Astrocyte (in vitro differentiated cells and primary cell): ENCODE measurements around the gene HOMEZ. TPM values are rescaled to one million over a fixed set of nuclear protein-coding genes. Genes with fewer than 3 reads are reported as not detected.

Experiments used
- DNase-seq: peaks from one replicate; pipeline ENCODE4 v3.0.0-alpha.2; 2010; ENCODE audit warnings: low read depth
- FAIRE-seq: peaks from 2 replicates; lab custom pipeline; 2011; peaks lifted over from hg19 to GRCh38; lab: Jason Lieb, UNC
- H2AFZ ChIP-seq: 2 replicates; pipeline ENCODE4 v1.6.0; 2012; ENCODE audit warnings: low read depth, low read length, inconsistent platforms
- H3K27ac ChIP-seq: 2 replicates; pipeline ENCODE4 v1.5.1; 2011; ENCODE audit warnings: low read depth, low read length, inconsistent platforms
- H3K27me3 ChIP-seq: 2 replicates; pipeline ENCODE4 v1.6.0; 2011; ENCODE audit warnings: low read length, inconsistent platforms; ENCODE audit not compliant: insufficient read depth
- H3K36me3 ChIP-seq: 2 replicates; pipeline ENCODE4 v1.5.1; 2011; ENCODE audit warnings: low read length, inconsistent platforms; ENCODE audit not compliant: insufficient read depth
- H3K4me1 ChIP-seq: 2 replicates; pipeline ENCODE4 v1.5.1; 2011; ENCODE audit warnings: low read length, inconsistent platforms; ENCODE audit not compliant: insufficient read depth
- H3K4me2 ChIP-seq: 2 replicates; pipeline ENCODE4 v1.6.0; 2012; ENCODE audit warnings: low read length, inconsistent platforms
- H3K4me3 ChIP-seq: 2 replicates; pipeline ENCODE4 v1.5.1; 2011; ENCODE audit warnings: low read depth, mild to moderate bottlenecking, low read length, inconsistent platforms; ENCODE audit not compliant: insufficient read depth
- H3K79me2 ChIP-seq: 2 replicates; pipeline ENCODE4 v1.6.0; 2012; ENCODE audit warnings: mild to moderate bottlenecking, low read length, inconsistent platforms; ENCODE audit not compliant: insufficient read depth
- H3K9ac ChIP-seq: 2 replicates; pipeline ENCODE4 v1.6.0; 2012; ENCODE audit warnings: mild to moderate bottlenecking, low read length, inconsistent platforms
- H3K9me3 ChIP-seq: 2 replicates; pipeline ENCODE4 v1.5.1; 2012; ENCODE audit warnings: low read depth, mild to moderate bottlenecking, low read length, inconsistent platforms; ENCODE audit not compliant: insufficient read depth
- H4K20me1 ChIP-seq: 2 replicates; pipeline ENCODE4 v1.6.0; 2012; ENCODE audit warnings: low read length, inconsistent platforms; ENCODE audit not compliant: insufficient read depth
- H3K27ac Mint-ChIP-seq: one replicate; pipeline ENCODE4 v1.8.0; 2021; ENCODE audit warnings: mild to moderate bottlenecking, mixed read lengths; ENCODE audit not compliant: unreplicated experiment
- H3K27me3 Mint-ChIP-seq: one replicate; pipeline ENCODE4 v1.8.0; 2021; ENCODE audit warnings: low read depth, mixed read lengths; ENCODE audit not compliant: unreplicated experiment
- H3K36me3 Mint-ChIP-seq: one replicate; pipeline ENCODE4 v1.8.0; 2021; ENCODE audit warnings: low read depth, mixed read lengths; ENCODE audit not compliant: unreplicated experiment
- H3K4me1 Mint-ChIP-seq: one replicate; pipeline ENCODE4 v1.8.0; 2021; ENCODE audit warnings: low read depth, mixed read lengths; ENCODE audit not compliant: unreplicated experiment
- H3K4me3 Mint-ChIP-seq: one replicate; pipeline ENCODE4 v1.8.0; 2021; ENCODE audit warnings: mild to moderate bottlenecking, moderate library complexity, mixed read lengths; ENCODE audit not compliant: unreplicated experiment
- H3K9me3 Mint-ChIP-seq: one replicate; pipeline ENCODE4 v1.8.0; 2021; ENCODE audit warnings: mild to moderate bottlenecking, mixed read lengths; ENCODE audit not compliant: unreplicated experiment
- EZH2 ChIP-seq: IDR thresholded peaks from 2 replicates; pipeline ENCODE4 v1.6.1; 2012; ENCODE audit warnings: mild to moderate bottlenecking, low read length, inconsistent platforms; ENCODE audit not compliant: insufficient read depth
- total RNA-seq: library from RNA; stranded (reverse); gene quantifications from 2 replicates; pipeline ENCODE4 v1.2.1, GENCODE V29; 2021
- TF ChIP-seq, protein P1 (sequence below): IDR thresholded peaks from 2 replicates; pipeline ENCODE4 v1.5.1; 2011; ENCODE audit warnings: low read depth, mild to moderate bottlenecking, inconsistent platforms, low read length, moderate library complexity; ENCODE audit not compliant: insufficient read depth

The HOMEZ gene
- total RNA-seq, 1 donor from 2014 or later = 16.6 TPM

DNA sequence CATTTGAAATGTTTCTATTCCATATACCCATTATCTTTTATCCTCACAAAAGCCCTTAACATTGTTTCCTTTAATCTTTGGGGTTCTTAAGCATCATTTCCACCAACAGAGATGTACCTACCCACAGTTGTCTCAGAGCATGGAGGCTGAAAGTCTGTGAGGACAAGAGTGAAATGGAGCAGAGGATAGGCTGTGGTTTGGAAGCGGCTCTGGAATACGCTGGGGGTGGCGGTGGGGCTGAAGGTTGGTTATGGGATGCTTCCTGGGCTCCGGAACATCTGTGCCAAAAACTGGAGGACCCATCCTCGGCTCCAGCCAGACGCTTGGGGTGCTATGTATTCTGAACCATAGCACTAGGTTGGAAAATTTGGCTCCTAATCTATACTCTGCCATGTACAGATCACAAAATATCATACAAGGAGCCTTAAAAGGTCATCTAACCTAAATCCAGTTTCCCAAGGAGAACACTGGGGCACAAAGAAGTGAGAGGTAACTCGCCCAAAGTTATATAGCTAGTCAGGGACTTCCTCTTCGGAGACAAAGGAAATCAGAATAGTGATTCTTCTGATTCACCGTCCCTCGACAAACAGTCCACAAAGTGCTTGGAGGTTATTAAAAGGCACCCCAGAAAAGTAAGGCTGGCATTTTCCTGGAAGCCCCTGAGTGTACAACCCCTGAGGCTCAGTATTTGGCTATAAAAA is 14.2 kb upstream of the HOMEZ start:
- Mint-ChIP-seq H3K36me3 (peaks cover 6% of the 10 kb centered on the region), H3K27me3 (peaks cover 2% of the 10 kb centered on the region), H3K9me3 (no peaks in the 10 kb centered on the region), H3K4me1 (peaks cover 19% of the 10 kb centered on the region), H3K27ac (peak overlapping the region; percentile 69), H3K4me3 (peak overlapping the region; percentile 86)
- Histone ChIP-seq H2AFZ (peak overlapping the region; percentile 75), H3K27me3 (no peaks in the 10 kb centered on the region), H3K9me3 (no peaks in the 10 kb centered on the region), H4K20me1 (no peaks in the 10 kb centered on the region), H3K27ac (peak overlapping the region; percentile 98), H3K4me3 (peak overlapping the region; percentile 74), H3K9ac (peak overlapping the region; percentile 92), H3K4me1 (peaks cover 15% of the 10 kb centered on the region), H3K4me2 (peak overlapping the region; percentile 95), H3K79me2 (peaks cover 5% of the 10 kb centered on the region), H3K36me3 (no peaks in the 10 kb centered on the region)
- DNase-seq (no peak), FAIRE-seq (no peak)
- TF ChIP-seq, protein P1, sequence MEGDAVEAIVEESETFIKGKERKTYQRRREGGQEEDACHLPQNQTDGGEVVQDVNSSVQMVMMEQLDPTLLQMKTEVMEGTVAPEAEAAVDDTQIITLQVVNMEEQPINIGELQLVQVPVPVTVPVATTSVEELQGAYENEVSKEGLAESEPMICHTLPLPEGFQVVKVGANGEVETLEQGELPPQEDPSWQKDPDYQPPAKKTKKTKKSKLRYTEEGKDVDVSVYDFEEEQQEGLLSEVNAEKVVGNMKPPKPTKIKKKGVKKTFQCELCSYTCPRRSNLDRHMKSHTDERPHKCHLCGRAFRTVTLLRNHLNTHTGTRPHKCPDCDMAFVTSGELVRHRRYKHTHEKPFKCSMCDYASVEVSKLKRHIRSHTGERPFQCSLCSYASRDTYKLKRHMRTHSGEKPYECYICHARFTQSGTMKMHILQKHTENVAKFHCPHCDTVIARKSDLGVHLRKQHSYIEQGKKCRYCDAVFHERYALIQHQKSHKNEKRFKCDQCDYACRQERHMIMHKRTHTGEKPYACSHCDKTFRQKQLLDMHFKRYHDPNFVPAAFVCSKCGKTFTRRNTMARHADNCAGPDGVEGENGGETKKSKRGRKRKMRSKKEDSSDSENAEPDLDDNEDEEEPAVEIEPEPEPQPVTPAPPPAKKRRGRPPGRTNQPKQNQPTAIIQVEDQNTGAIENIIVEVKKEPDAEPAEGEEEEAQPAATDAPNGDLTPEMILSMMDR = no peak
- no peak for TF ChIP-seq EZH2

DNA sequence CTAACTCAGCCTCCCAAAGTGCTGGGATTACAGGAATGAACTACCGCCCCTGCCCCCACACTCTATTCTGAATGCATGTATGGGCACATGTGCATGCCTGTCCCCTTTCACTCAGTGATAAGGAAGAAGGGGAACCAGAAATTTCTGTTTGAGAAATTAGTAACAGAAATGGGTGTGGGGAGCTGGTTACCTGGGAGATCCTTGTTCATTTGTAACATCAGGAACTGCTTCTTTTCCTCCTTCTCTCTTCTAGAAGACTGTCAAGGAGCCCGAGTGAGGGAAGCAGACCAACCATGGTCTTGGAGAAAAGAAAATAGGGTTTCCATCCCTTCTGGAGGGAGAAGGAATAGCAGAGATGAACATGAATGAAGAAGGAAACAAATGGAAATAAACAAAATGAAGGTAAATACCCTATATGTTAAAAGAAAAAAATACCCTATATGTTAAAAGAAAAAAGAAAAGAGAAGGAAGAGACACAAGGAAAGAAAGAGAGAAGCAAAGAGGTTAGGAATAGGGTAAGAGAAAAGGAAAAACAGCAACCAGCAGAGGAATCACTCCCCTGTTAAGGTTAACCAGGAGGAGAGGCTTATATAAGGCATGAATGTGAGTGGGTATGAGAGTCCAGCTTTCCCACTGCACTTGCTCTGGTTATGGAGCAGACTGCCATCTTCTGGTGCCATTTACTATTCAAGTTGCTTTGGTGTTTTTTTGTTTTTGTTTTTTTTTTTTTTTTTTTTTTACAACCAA is 13.5 kb upstream of the HOMEZ start:
- H3K27me3 ChIP-seq = no peaks in the 10 kb centered on the region
- Mint-ChIP-seq H3K4me3 (no peak overlapping the region), H3K27me3 (peaks cover 2% of the 10 kb centered on the region), H3K27ac (no peak overlapping the region), H3K9me3 (no peaks in the 10 kb centered on the region), H3K4me1 (peaks cover 20% of the 10 kb centered on the region), H3K36me3 (peaks cover 6% of the 10 kb centered on the region)
- FAIRE-seq (no peak), DNase-seq (peak; percentile 39)
- H3K4me3 ChIP-seq = no peak overlapping the region
- no peaks in the 10 kb centered on the region for H4K20me1 ChIP-seq
- no peaks in the 10 kb centered on the region for H3K36me3 ChIP-seq
- H2AFZ ChIP-seq = no peak overlapping the region
- peak overlapping the region; percentile 95 for H3K4me2 ChIP-seq
- TF ChIP-seq, protein P1 = peak; percentile 8
- TF ChIP-seq EZH2 = no peak
- no peak overlapping the region for H3K9ac ChIP-seq
- H3K27ac ChIP-seq = no peak overlapping the region
- peaks cover 15% of the 10 kb centered on the region for H3K4me1 ChIP-seq
- H3K79me2 ChIP-seq = peaks cover 5% of the 10 kb centered on the region
- no peaks in the 10 kb centered on the region for H3K9me3 ChIP-seq
